ENCODE results near the gene ANXA1. TPM values are rescaled to one million over a fixed set of nuclear protein-coding genes. Genes with fewer than 3 reads are reported as not detected.

The ANXA1 gene
- total RNA-seq, 2 experiments from 2014 or later = not detected

GRCh38 chr9:73216100-73216499 lies 64.4 kb downstream of the ANXA1 start:
- no peak for DNase-seq (ENCODE audit: low spot score)
- Histone ChIP-seq H3K4me3 (ENCODE audit: low read depth, low read length, poor library complexity, severe bottlenecking) (no peak overlapping the region), H3K36me3 (ENCODE audit: insufficient read depth, low read length) (no peaks in the 10 kb centered on the region), H3K9me3 (ENCODE audit: low read length) (no peaks in the 10 kb centered on the region), H2AFZ (ENCODE audit: low read length) (no peak overlapping the region), H3K9me2 (ENCODE audit: insufficient read depth, low read length) (no peaks in the 10 kb centered on the region), H3K4me1 (ENCODE audit: insufficient read depth, low read length, poor library complexity, severe bottlenecking) (no peaks in the 10 kb centered on the region), H3K79me2 (ENCODE audit: insufficient read depth, low read depth, low read length) (no peaks in the 10 kb centered on the region), H3K27ac (ENCODE audit: low read depth, low read length, poor library complexity, severe bottlenecking) (no peak overlapping the region), H4K20me1 (ENCODE audit: insufficient read depth, low read length) (0 out of 2 replicates have a peak, but pooled peaks cover 2% of the 10 kb centered on the region), H3K4me2 (ENCODE audit: low read length) (no peak overlapping the region)
- BruUV-seq (replicated peaks) = no TSS peak
- TF ChIP-seq EZH2phosphoT487 (IDR thresholded peaks at IDR 0.05; ENCODE audit: borderline replicate concordance, low read depth, low read length) = no peak
- TF ChIP-seq, protein P1, sequence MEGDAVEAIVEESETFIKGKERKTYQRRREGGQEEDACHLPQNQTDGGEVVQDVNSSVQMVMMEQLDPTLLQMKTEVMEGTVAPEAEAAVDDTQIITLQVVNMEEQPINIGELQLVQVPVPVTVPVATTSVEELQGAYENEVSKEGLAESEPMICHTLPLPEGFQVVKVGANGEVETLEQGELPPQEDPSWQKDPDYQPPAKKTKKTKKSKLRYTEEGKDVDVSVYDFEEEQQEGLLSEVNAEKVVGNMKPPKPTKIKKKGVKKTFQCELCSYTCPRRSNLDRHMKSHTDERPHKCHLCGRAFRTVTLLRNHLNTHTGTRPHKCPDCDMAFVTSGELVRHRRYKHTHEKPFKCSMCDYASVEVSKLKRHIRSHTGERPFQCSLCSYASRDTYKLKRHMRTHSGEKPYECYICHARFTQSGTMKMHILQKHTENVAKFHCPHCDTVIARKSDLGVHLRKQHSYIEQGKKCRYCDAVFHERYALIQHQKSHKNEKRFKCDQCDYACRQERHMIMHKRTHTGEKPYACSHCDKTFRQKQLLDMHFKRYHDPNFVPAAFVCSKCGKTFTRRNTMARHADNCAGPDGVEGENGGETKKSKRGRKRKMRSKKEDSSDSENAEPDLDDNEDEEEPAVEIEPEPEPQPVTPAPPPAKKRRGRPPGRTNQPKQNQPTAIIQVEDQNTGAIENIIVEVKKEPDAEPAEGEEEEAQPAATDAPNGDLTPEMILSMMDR (conservative IDR thresholded peaks at IDR 0.05; ENCODE audit: low read length) = no peak
- CTCF ChIA-PET (ENCODE audit: unreplicated experiment) = no interaction called here
- intact Hi-C loops (cut with micrococcal nuclease; ENCODE audit: unreplicated experiment) = no loop called here
- POLR2A ChIA-PET = no interaction called here

Other genes with a start within 250 kb of the ANXA1 start
- not detected in 2 replicates for gene ALDH1A1, start 198.8 kb upstream of the ANXA1 start, total RNA-seq (2014; rRNA removed; shearing (Covaris generic))
- not detected in 2 replicates for gene ALDH1A1, start 198.8 kb upstream of the ANXA1 start, total RNA-seq (2022)